HEK293 (cell line): Measurements from ENCODE around the gene CDH22.

Source experiments
- CTCF ChIP-seq: fragments of 450-650 bp; formaldehyde crosslinking; IDR thresholded peaks from 2 replicates; pipeline ENCODE4 v1.5.1; 2016; ENCODE audit warnings: missing biosample characterization, missing genetic modification characterization
- GLI2 ChIP-seq: fragments of 450-650 bp; formaldehyde crosslinking; IDR thresholded peaks from 2 replicates; pipeline ENCODE4; 2017; ENCODE audit warnings: missing biosample characterization, missing genetic modification characterization, low read depth, borderline replicate concordance
- KLF17 ChIP-seq: fragments of 450-650 bp; formaldehyde crosslinking; IDR thresholded peaks from 2 replicates; pipeline ENCODE4 v1.5.1; 2016; ENCODE audit warnings: missing biosample characterization, missing genetic modification characterization
- KLF9 ChIP-seq: fragments of 450-650 bp; formaldehyde crosslinking; IDR thresholded peaks from 2 replicates; pipeline ENCODE4 v1.5.1; 2016; ENCODE audit warnings: missing biosample characterization, missing genetic modification characterization, low read depth
- REST ChIP-seq: fragments of 450-650 bp; formaldehyde crosslinking; IDR thresholded peaks from 2 replicates; pipeline ENCODE4 v1.5.1; 2016; ENCODE audit warnings: missing biosample characterization, missing genetic modification characterization
- SP7 ChIP-seq: fragments of 450-650 bp; formaldehyde crosslinking; IDR thresholded peaks from 2 replicates; pipeline ENCODE4 v1.5.1; 2016; ENCODE audit warnings: missing biosample characterization, missing genetic modification characterization
- TRIM28 ChIP-seq: IDR thresholded peaks from 2 replicates; pipeline ENCODE4 v1.6.1; 2011; ENCODE audit warnings: low read length, control low read depth, borderline replicate concordance
- ZBTB17 ChIP-seq: fragments of 450-650 bp; formaldehyde crosslinking; IDR thresholded peaks from 2 replicates; pipeline ENCODE4 v1.5.1; 2016; ENCODE audit warnings: missing biosample characterization, missing genetic modification characterization
- ZBTB8A ChIP-seq: fragments of 450-650 bp; formaldehyde crosslinking; IDR thresholded peaks from 2 replicates; pipeline ENCODE4 v1.5.1; 2016; ENCODE audit warnings: missing biosample characterization, missing genetic modification characterization
- ZNF10 ChIP-seq: fragments of 450-650 bp; formaldehyde crosslinking; IDR thresholded peaks from 2 replicates; pipeline ENCODE4 v1.5.1; 2017; ENCODE audit warnings: missing biosample characterization, missing genetic modification characterization
- ZNF274 ChIP-seq, 2 experiments: fragments of 200-500 bp in 1 of 2; fragments of 450-650 bp in 1 of 2; sonication (Bioruptor generic) in 1 of 2; formaldehyde crosslinking in 1 of 2; IDR thresholded peaks; 2 replicates each; pipeline versions ENCODE4 v1.5.1 to v1.6.1; 2014 to 2016; ENCODE audit warnings: borderline replicate concordance in 1 of 2, inconsistent platforms in 1 of 2, low read length in 1 of 2, missing biosample characterization in 1 of 2, missing genetic modification characterization in 1 of 2
- ZNF501 ChIP-seq: fragments of 450-650 bp; formaldehyde crosslinking; IDR thresholded peaks from 2 replicates; pipeline ENCODE4 v1.5.1; 2016; ENCODE audit warnings: missing biosample characterization, missing genetic modification characterization
- ZNF624 ChIP-seq: fragments of 450-650 bp; formaldehyde crosslinking; IDR thresholded peaks from 2 replicates; pipeline ENCODE4 v1.5.1; 2017; ENCODE audit warnings: missing biosample characterization, missing genetic modification characterization

- TF ChIP-seq REST: no peak
- TF ChIP-seq TRIM28: no peak
- no peak for TF ChIP-seq ZNF274 (IDR thresholded peaks at IDR 0.05; ENCODE audit: low read length)
- TF ChIP-seq ZNF274 (tag by site-specific recombination; IDR thresholded peaks at IDR 0.05; ENCODE audit: borderline replicate concordance): no peak
- TF ChIP-seq CTCF: no peak
- TF ChIP-seq ZBTB17: no peak
- no peak for TF ChIP-seq KLF9 (tag by site-specific recombination)
- no peak for TF ChIP-seq ZBTB8A (tag by site-specific recombination)
- TF ChIP-seq GLI2: no peak
- TF ChIP-seq ZNF10 (tag by site-specific recombination): no peak
- TF ChIP-seq ZNF501 (tag by site-specific recombination): no peak
- no peak for TF ChIP-seq SP7 (tag by site-specific recombination)
- TF ChIP-seq ZNF624 (tag by site-specific recombination): no peak
- TF ChIP-seq KLF17 (tag by site-specific recombination): no peak
Measured at GRCh38 chr20:46317685-46318177, 9.4 kb upstream of the CDH22 start.
